Vagina (tissue), 2 donors: Measurements from ENCODE around the gene SLC51A. TPM values are rescaled to one million over a fixed set of nuclear protein-coding genes. Genes with fewer than 3 reads are reported as not detected.

Source experiments
- DNase-seq, 2 donors: peaks; one replicate each; pipeline ENCODE4 v3.0.0-alpha.2; 2017; ENCODE audit errors: extremely low spot score in 2 of 2
- H3K27ac ChIP-seq: fragments of 200-600 bp; sonication (generic); one replicate; pipeline ENCODE4 v1.5.1; 2019
- H3K27me3 ChIP-seq: fragments of 200-600 bp; sonication (generic); one replicate; pipeline ENCODE4 v1.5.1; 2019
- H3K36me3 ChIP-seq, 2 donors: fragments of 200-600 bp; sonication (generic); one replicate each; pipeline ENCODE4 v1.5.1; 2017 to 2019
- H3K4me1 ChIP-seq: fragments of 200-600 bp; sonication (generic); one replicate; pipeline ENCODE4 v1.5.1; 2019
- H3K4me3 ChIP-seq, 2 donors: fragments of 200-600 bp; sonication (generic); 1 replicate in 1 of 2; 2 replicates in 1 of 2; pipeline ENCODE4 v1.5.1; 2016 to 2019
- H3K9me3 ChIP-seq: fragments of 200-600 bp; sonication (generic); one replicate; pipeline ENCODE4 v1.5.1; 2019
- POLR2A ChIP-seq, 2 donors: fragments of 450-650 bp; IDR thresholded peaks; one replicate each; pipeline ENCODE4 v1.6.1; 2017; ENCODE audit warnings: antibody characterized with exemption in 2 of 2, mild to moderate bottlenecking in 2 of 2, moderate library complexity in 2 of 2
- POLR2AphosphoS5 ChIP-seq, 2 donors: sonication (generic); formaldehyde crosslinking; IDR thresholded peaks; one replicate each; pipeline ENCODE4 v1.9.0; 2017; ENCODE audit warnings: antibody characterized with exemption in 2 of 2, mild to moderate bottlenecking in 2 of 2, low read depth in 1 of 2; ENCODE audit not compliant: insufficient read depth in 1 of 2
- intact Hi-C: fragments of 100-400 bp; cut with DNase I; formaldehyde crosslinking; loops from one replicate; pipeline ENCODE4 v1.15.1; 2023
- total RNA-seq: library from RNA; depleted of rRNA; stranded (reverse); fragments of >200 nt; gene quantifications from one replicate; pipeline ENCODE4 v1.2.3, GENCODE V29; 2016
- TF ChIP-seq, protein P1 (sequence below), 3 experiments: fragments of 450-650 bp in 2 of 3; fragments of 200-600 bp in 1 of 3; sonication (generic) in 1 of 3; IDR thresholded peaks; one replicate each; pipeline ENCODE4 v1.5.1; 2017 to 2019; ENCODE audit warnings: antibody characterized with exemption in 3 of 3, mild to moderate bottlenecking in 2 of 3, moderate library complexity in 2 of 3

Gene SLC51A
- total RNA-seq, 1 donor from 2014 or later, result 1.2 TPM

- peaks cover 0 to 30% of the 10 kb centered on the region in 2 donors for H3K36me3 ChIP-seq
- intact Hi-C loops, result no loop called here
- no peak overlapping the region for H3K27ac ChIP-seq
- H3K4me3 ChIP-seq, result no peak overlapping the region
- TF ChIP-seq POLR2A (IDR thresholded peaks at IDR 0.05) (no peak), POLR2AphosphoS5 (IDR thresholded peaks at IDR 0.05; ENCODE audit: insufficient read depth in 1 of 2, low read depth in 1 of 2) (no peak)
- TF ChIP-seq, protein P1, sequence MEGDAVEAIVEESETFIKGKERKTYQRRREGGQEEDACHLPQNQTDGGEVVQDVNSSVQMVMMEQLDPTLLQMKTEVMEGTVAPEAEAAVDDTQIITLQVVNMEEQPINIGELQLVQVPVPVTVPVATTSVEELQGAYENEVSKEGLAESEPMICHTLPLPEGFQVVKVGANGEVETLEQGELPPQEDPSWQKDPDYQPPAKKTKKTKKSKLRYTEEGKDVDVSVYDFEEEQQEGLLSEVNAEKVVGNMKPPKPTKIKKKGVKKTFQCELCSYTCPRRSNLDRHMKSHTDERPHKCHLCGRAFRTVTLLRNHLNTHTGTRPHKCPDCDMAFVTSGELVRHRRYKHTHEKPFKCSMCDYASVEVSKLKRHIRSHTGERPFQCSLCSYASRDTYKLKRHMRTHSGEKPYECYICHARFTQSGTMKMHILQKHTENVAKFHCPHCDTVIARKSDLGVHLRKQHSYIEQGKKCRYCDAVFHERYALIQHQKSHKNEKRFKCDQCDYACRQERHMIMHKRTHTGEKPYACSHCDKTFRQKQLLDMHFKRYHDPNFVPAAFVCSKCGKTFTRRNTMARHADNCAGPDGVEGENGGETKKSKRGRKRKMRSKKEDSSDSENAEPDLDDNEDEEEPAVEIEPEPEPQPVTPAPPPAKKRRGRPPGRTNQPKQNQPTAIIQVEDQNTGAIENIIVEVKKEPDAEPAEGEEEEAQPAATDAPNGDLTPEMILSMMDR (IDR thresholded peaks at IDR 0.05), result no peak
- DNase-seq, result no peak
- H3K4me1 ChIP-seq, result no peaks in the 10 kb centered on the region
- no peaks in the 10 kb centered on the region for H3K9me3 ChIP-seq
- no peaks in the 10 kb centered on the region for H3K27me3 ChIP-seq
These were observed 44.5 kb downstream of the SLC51A start for GRCh38 chr3:196260784-196261183.

DNA sequence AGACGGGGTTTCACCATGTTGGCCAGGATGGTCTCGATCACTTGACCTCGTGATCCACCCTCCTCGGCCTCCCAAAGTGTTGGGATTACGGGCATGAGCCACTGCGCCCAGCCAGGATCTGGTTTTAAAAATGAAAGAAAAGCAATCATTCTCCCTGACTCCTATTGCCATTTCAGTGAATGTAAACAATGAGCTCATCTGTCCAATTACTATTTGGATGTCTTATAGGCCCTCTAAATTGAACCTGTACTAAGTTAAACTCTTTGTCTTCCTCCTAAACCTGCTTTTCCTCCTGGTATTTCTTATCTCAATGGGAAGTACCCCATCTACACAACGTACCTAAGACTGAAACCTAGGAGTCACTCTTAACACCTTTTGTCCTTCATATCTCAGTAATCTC is 47.5 kb downstream of the SLC51A start:
- Histone ChIP-seq H3K27ac (no peak overlapping the region), H3K4me1 (peaks cover 12% of the 10 kb centered on the region), H3K4me3 (no peak overlapping the region), H3K36me3 (peaks cover 0 to 45% of the 10 kb centered on the region in 2 donors), H3K9me3 (no peaks in the 10 kb centered on the region), H3K27me3 (no peaks in the 10 kb centered on the region)
- intact Hi-C loops, result no loop called here
- DNase-seq, result no peak
- TF ChIP-seq POLR2AphosphoS5 (IDR thresholded peaks at IDR 0.05; ENCODE audit: insufficient read depth in 1 of 2, low read depth in 1 of 2), result no peak
- TF ChIP-seq, protein P1 (IDR thresholded peaks at IDR 0.05), result no peak

- Histone ChIP-seq H3K4me1 (peaks cover 14% of the 10 kb centered on the region), H3K27ac (no peak overlapping the region), H3K27me3 (no peaks in the 10 kb centered on the region), H3K4me3 (no peak overlapping the region), H3K36me3 (peaks cover 0 to 31% of the 10 kb centered on the region in 2 donors), H3K9me3 (no peaks in the 10 kb centered on the region)
- no peak for DNase-seq
- intact Hi-C loops, result no loop called here
- TF ChIP-seq POLR2A (IDR thresholded peaks at IDR 0.05), result no peak
- TF ChIP-seq, protein P1 (IDR thresholded peaks at IDR 0.05), result no peak
- TF ChIP-seq POLR2AphosphoS5 (IDR thresholded peaks at IDR 0.05; ENCODE audit: insufficient read depth in 1 of 2, low read depth in 1 of 2), result no peak
These were observed 52.2 kb downstream of the SLC51A start for GRCh38 chr3:196268284-196269163.

GRCh38 chr3:196270499-196270898 is 54.2 kb downstream of the SLC51A start:
- H3K27ac ChIP-seq, result no peak overlapping the region
- intact Hi-C loops, result no loop called here
- peaks cover 0 to 24% of the 10 kb centered on the region in 2 donors for H3K36me3 ChIP-seq
- H3K9me3 ChIP-seq, result no peaks in the 10 kb centered on the region
- no peak overlapping the region for H3K4me3 ChIP-seq
- H3K27me3 ChIP-seq, result no peaks in the 10 kb centered on the region
- H3K4me1 ChIP-seq, result peaks cover 21% of the 10 kb centered on the region
- DNase-seq, result no peak
- TF ChIP-seq, protein P1 (IDR thresholded peaks at IDR 0.05), result no peak
- no peak for TF ChIP-seq POLR2A (IDR thresholded peaks at IDR 0.05)
- TF ChIP-seq POLR2AphosphoS5 (IDR thresholded peaks at IDR 0.05; ENCODE audit: insufficient read depth in 1 of 2, low read depth in 1 of 2), result no peak

DNA sequence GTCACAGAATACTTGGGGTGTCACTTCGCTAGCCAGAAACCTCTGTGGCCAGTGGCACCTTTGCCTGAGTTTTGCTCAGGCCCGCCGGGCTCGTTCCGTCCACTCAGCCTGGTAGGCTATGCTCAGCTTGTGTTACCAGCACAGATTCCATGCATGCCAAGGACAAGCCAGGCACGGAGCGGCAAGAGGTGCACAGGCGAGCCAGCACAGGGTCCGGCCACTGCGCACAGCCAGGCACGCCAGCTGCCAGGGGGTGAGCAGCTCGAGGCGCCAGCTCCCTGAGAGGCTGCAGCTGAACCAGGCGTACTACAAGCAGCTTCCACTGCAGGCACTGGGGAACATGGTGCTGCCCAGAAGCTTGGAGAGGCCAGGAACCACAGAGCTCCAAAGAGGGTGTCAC is 56.5 kb downstream of the SLC51A start:
- TF ChIP-seq POLR2A (IDR thresholded peaks at IDR 0.05) (no peak), POLR2AphosphoS5 (IDR thresholded peaks at IDR 0.05; ENCODE audit: insufficient read depth in 1 of 2, low read depth in 1 of 2) (no peak)
- TF ChIP-seq, protein P1 (IDR thresholded peaks at IDR 0.05), result no peak
- Histone ChIP-seq H3K27me3 (no peaks in the 10 kb centered on the region), H3K27ac (no peak overlapping the region), H3K4me3 (no peak overlapping the region), H3K9me3 (no peaks in the 10 kb centered on the region), H3K36me3 (peaks cover 0 to 7% of the 10 kb centered on the region in 2 donors), H3K4me1 (peaks cover 19% of the 10 kb centered on the region)
- DNase-seq, result no peak
- intact Hi-C loops, result no loop called here
